WTC11 (cell line): ENCODE data around the gene ACRBP. TPM values are rescaled to one million over a fixed set of nuclear protein-coding genes. Genes with fewer than 3 reads are reported as not detected.

Source experiments
- AFF4 ChIP-seq: sonication (generic); formaldehyde crosslinking; IDR thresholded peaks from 2 replicates; pipeline ENCODE4 v1.8.1; 2023; ENCODE audit warnings: mild to moderate bottlenecking, missing genetic modification reagents, borderline replicate concordance
- ATF3 ChIP-seq: sonication (generic); formaldehyde crosslinking; conservative IDR thresholded peaks from 2 replicates; pipeline ENCODE4 v1.8.1; 2022; ENCODE audit warnings: mild to moderate bottlenecking, missing genetic modification reagents
- ATF6 ChIP-seq: sonication (generic); formaldehyde crosslinking; IDR thresholded peaks from 2 replicates; pipeline ENCODE4 v1.8.1; 2023; ENCODE audit warnings: mild to moderate bottlenecking, missing genetic modification reagents
- ELF4 ChIP-seq: sonication (generic); formaldehyde crosslinking; IDR thresholded peaks from 2 replicates; pipeline ENCODE4 v1.8.1; 2022; ENCODE audit warnings: low read depth, mild to moderate bottlenecking, moderate library complexity, missing genetic modification reagents
- GABPB1 ChIP-seq: sonication (generic); formaldehyde crosslinking; IDR thresholded peaks from 2 replicates; pipeline ENCODE4 v1.8.1; 2023; ENCODE audit warnings: mild to moderate bottlenecking, missing genetic modification reagents
- MXD4 ChIP-seq: fragments of 250-450 bp; sonication (Bioruptor Pico); IDR thresholded peaks from 2 replicates; pipeline ENCODE4 v1.8.0; 2021; ENCODE audit warnings: mild to moderate bottlenecking, moderate library complexity, borderline replicate concordance
- NFE2L1 ChIP-seq: sonication (generic); formaldehyde crosslinking; IDR thresholded peaks from 2 replicates; pipeline ENCODE4 v1.8.1; 2023; ENCODE audit warnings: missing genetic modification reagents
- NFYB ChIP-seq: sonication (generic); formaldehyde crosslinking; conservative IDR thresholded peaks from 2 replicates; pipeline ENCODE4 v1.8.0; 2022; ENCODE audit warnings: low read depth, missing genetic modification reagents
- NR3C1 ChIP-seq: sonication (generic); formaldehyde crosslinking; conservative IDR thresholded peaks from 2 replicates; pipeline ENCODE4 v1.8.1; 2023; ENCODE audit warnings: low read depth, mild to moderate bottlenecking, missing genetic modification reagents
- TCF7 ChIP-seq: sonication (generic); formaldehyde crosslinking; IDR thresholded peaks from 2 replicates; pipeline ENCODE4 v1.8.0; 2022; ENCODE audit warnings: mild to moderate bottlenecking, low read depth, missing genetic modification reagents, moderate library complexity
- ZBTB21 ChIP-seq: sonication (generic); formaldehyde crosslinking; IDR thresholded peaks from 2 replicates; pipeline ENCODE4 v1.8.1; 2023; ENCODE audit warnings: mild to moderate bottlenecking, missing genetic modification reagents, borderline replicate concordance
- ZNF281 ChIP-seq: sonication (generic); formaldehyde crosslinking; IDR thresholded peaks from 2 replicates; pipeline ENCODE4 v1.8.0; 2023; ENCODE audit warnings: mild to moderate bottlenecking, missing genetic modification reagents
- ZNF317 ChIP-seq: sonication (generic); formaldehyde crosslinking; IDR thresholded peaks from 2 replicates; pipeline ENCODE4 v1.8.1; 2023; ENCODE audit warnings: low read depth, mild to moderate bottlenecking, moderate library complexity, missing genetic modification reagents, borderline replicate concordance
- ZNF416 ChIP-seq: fragments of 250-450 bp; sonication (Bioruptor Pico); IDR thresholded peaks from 2 replicates; pipeline ENCODE4 v1.9.0; 2021; ENCODE audit warnings: mild to moderate bottlenecking, inconsistent platforms
- ZNF423 ChIP-seq: fragments of 250-450 bp; sonication (Bioruptor Pico); IDR thresholded peaks from 2 replicates; pipeline ENCODE4 v2.1.2; 2022; ENCODE audit warnings: mild to moderate bottlenecking, moderate library complexity
- total RNA-seq: library from RNA; stranded (reverse); gene quantifications from 3 replicates; pipeline ENCODE4 v1.2.3, GENCODE V29; 2021
- TF ChIP-seq, protein P1 (sequence below): fragments of 250-450 bp; sonication (Bioruptor Pico); IDR thresholded peaks from 2 replicates; pipeline ENCODE4 v2.1.2; 2022; ENCODE audit warnings: mild to moderate bottlenecking, moderate library complexity
- TF ChIP-seq, protein P2 (sequence below): sonication (generic); formaldehyde crosslinking; IDR thresholded peaks from 2 replicates; pipeline ENCODE4 v1.8.1; 2022; ENCODE audit warnings: missing genetic modification reagents, borderline replicate concordance
- TF ChIP-seq, protein P3 (sequence below): sonication (generic); formaldehyde crosslinking; IDR thresholded peaks from 2 replicates; pipeline ENCODE4 v1.8.1; 2023; ENCODE audit warnings: mild to moderate bottlenecking, moderate library complexity, missing genetic modification reagents

ACRBP gene
- total RNA-seq, 1 experiment from 2014 or later: 2.1 TPM

- TF ChIP-seq, protein P1, sequence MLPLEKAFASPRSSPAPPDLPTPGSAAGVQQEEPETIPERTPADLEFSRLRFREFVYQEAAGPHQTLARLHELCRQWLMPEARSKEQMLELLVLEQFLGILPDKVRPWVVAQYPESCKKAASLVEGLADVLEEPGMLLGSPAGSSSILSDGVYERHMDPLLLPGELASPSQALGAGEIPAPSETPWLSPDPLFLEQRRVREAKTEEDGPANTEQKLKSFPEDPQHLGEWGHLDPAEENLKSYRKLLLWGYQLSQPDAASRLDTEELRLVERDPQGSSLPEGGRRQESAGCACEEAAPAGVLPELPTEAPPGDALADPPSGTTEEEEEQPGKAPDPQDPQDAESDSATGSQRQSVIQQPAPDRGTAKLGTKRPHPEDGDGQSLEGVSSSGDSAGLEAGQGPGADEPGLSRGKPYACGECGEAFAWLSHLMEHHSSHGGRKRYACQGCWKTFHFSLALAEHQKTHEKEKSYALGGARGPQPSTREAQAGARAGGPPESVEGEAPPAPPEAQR: no peak
- peak; percentile 83; the same call in 1 of the 2 replicates for TF ChIP-seq NR3C1 (CRISPR knock-in tag)
- no peak for TF ChIP-seq MXD4 (CRISPR knock-in tag)
- TF ChIP-seq AFF4 (CRISPR knock-in tag): peak; percentile 98
- TF ChIP-seq TCF7 (CRISPR knock-in tag): peak; percentile 93; the same call in 1 of the 2 replicates
- no peak for TF ChIP-seq GABPB1
- no peak; the same call in 1 of the 2 replicates for TF ChIP-seq ATF6 (CRISPR knock-in tag)
- TF ChIP-seq ELF4 (CRISPR knock-in tag): 0 out of 2 replicates have a peak, but pooled peaks have one; percentile 71
- TF ChIP-seq NFE2L1 (CRISPR knock-in tag): peak; percentile 97
- TF ChIP-seq ATF3 (CRISPR knock-in tag): peak; percentile 87; the same call in 1 of the 2 replicates
- TF ChIP-seq ZNF281 (CRISPR knock-in tag): peak; percentile 93
- no peak; the same call in 1 of the 2 replicates for TF ChIP-seq NFYB (CRISPR knock-in tag)
- TF ChIP-seq, protein P2, sequence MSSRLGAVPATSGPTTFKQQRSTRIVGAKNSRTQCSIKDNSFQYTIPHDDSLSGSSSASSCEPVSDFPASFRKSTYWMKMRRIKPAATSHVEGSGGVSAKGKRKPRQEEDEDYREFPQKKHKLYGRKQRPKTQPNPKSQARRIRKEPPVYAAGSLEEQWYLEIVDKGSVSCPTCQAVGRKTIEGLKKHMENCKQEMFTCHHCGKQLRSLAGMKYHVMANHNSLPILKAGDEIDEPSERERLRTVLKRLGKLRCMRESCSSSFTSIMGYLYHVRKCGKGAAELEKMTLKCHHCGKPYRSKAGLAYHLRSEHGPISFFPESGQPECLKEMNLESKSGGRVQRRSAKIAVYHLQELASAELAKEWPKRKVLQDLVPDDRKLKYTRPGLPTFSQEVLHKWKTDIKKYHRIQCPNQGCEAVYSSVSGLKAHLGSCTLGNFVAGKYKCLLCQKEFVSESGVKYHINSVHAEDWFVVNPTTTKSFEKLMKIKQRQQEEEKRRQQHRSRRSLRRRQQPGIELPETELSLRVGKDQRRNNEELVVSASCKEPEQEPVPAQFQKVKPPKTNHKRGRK (CRISPR knock-in tag): no peak
- TF ChIP-seq, protein P3, sequence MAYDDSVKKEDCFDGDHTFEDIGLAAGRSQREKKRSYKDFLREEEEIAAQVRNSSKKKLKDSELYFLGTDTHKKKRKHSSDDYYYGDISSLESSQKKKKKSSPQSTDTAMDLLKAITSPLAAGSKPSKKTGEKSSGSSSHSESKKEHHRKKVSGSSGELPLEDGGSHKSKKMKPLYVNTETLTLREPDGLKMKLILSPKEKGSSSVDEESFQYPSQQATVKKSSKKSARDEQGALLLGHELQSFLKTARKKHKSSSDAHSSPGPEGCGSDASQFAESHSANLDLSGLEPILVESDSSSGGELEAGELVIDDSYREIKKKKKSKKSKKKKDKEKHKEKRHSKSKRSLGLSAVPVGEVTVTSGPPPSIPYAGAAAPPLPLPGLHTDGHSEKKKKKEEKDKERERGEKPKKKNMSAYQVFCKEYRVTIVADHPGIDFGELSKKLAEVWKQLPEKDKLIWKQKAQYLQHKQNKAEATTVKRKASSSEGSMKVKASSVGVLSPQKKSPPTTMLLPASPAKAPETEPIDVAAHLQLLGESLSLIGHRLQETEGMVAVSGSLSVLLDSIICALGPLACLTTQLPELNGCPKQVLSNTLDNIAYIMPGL (CRISPR knock-in tag): peak; percentile 100
- no peak for TF ChIP-seq ZNF317 (CRISPR knock-in tag)
- TF ChIP-seq ZNF423 (CRISPR knock-in tag): no peak
- TF ChIP-seq ZNF416 (CRISPR knock-in tag): no peak
- peak; percentile 93 for TF ChIP-seq ZBTB21 (CRISPR knock-in tag)
These were observed 26.9 kb downstream of the ACRBP start (continued) for GRCh38 chr12:6620137-6620884.
